GM10847 (cell line): Measurements from ENCODE around the gene ACTN3.

Source experiments
- POLR2A ChIP-seq: IDR thresholded peaks from 2 replicates; pipeline ENCODE4 v1.6.1; 2011; ENCODE audit not compliant: insufficient read length; ENCODE audit errors: extremely low read depth

The ACTN3 gene

GRCh38 chr11:66539170-66539869 is 7.4 kb upstream of the ACTN3 start:
- TF ChIP-seq POLR2A = no peak

DNA sequence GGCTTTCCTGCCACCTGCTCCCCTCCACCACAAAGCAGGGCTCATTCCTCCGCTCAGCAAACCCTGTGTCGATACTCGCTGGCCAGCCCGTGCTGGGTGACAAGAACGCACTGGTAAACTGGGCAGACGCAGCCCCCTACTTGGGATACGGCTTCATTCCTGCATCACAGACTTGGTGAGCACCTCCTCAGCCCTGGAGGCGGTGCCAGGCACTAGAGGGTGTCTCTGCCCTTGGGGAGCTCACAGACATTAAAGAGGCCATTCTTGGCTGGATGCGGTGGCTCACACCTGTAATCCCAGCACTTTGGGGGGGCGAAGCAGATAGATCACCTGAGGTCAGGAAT is 6.9 kb upstream of the ACTN3 start:
- no peak for TF ChIP-seq POLR2A

DNA sequence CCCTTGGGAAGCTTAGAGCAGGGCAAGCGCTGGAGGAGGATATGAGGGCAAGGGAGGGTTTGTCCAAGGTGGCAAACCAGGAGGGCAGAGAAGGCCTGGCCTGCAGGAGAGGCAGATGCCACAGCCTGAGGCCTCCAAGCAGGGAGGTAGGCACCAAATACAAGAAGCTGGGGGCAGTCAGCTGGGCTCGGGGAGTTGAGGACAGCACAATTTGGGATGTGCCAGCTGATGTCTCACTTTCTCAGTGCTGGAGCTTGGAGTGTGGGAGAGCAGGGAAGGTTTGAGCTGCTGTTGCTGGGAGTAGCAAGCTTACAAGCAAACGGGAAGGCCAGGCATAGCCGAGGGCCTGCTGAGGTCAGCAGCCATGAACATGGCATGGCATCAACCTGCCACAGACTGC is 4.8 kb upstream of the ACTN3 start:
- no peak for TF ChIP-seq POLR2A

GRCh38 chr11:66542362-66542761 is 4.3 kb upstream of the ACTN3 start:
- TF ChIP-seq POLR2A = no peak

- no peak for TF ChIP-seq POLR2A
Observed at GRCh38 chr11:66543263-66544107, 3.2 kb upstream of the ACTN3 start.

- peak; percentile 71 for TF ChIP-seq POLR2A
Observed at GRCh38 chr11:66545701-66546367, 869 bp upstream of the ACTN3 start, which contains the start of gene ZDHHC24. Gene ZDHHC24, minus strand, starts transcription at chr11:66546048. Its CDS starts 45 bp downstream, at chr11:66546003.

DNA sequence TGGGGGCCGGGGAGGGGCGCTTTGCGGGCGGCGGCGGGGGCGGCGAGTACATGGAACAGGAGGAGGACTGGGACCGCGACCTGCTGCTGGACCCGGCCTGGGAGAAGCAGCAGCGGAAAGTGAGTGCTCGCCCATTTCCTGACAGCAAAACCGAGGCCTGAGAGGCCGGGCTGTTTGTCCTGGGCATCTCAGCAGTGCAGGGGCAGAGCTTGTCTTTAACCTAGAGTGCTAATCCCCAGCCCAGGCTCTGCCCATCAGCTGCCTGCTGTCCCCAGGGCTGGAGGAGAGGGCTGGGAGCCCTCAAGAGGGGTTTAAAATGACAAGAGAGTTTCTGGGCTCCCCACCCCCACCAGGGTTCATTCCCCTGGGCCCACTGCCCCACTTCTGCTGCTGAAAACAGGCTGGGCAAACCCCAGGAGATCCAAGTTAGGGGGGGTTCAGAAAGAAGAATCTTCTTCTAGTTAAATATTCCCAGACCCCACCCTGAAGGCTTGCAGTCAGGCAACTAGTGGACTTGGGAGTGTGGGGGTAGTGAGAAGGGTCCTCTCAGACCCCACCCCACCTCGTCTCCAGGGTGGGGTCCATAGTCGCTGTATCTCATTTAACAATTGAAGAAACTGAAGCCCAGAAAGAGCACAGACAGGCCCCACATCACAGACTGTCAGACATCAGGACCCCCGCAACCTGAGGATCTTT is 411 bp downstream of the ACTN3 start:
- TF ChIP-seq POLR2A = no peak

- TF ChIP-seq POLR2A = no peak
Observed at GRCh38 chr11:66547662-66548009, 933 bp downstream of the ACTN3 start.

DNA sequence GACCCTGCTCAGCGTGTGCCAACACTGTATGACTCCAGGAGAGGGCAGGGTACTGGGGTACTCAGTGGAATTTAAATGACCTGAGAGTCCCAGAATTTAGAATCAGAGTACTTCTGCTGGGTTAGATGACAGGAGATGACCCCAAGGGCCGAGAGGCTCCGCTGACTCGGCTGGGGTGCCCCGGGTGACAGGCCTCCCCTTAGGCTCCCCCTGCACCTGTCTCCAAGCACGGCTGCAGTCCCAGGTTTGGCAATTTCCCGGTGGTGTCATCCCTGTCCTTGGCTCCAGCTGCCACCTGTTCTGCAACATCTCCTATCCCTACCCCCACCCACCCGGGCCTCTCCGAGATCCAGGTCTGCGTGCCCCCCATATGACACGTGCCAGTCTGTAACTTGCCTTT is 1.3 kb downstream of the ACTN3 start:
- TF ChIP-seq POLR2A = no peak

DNA sequence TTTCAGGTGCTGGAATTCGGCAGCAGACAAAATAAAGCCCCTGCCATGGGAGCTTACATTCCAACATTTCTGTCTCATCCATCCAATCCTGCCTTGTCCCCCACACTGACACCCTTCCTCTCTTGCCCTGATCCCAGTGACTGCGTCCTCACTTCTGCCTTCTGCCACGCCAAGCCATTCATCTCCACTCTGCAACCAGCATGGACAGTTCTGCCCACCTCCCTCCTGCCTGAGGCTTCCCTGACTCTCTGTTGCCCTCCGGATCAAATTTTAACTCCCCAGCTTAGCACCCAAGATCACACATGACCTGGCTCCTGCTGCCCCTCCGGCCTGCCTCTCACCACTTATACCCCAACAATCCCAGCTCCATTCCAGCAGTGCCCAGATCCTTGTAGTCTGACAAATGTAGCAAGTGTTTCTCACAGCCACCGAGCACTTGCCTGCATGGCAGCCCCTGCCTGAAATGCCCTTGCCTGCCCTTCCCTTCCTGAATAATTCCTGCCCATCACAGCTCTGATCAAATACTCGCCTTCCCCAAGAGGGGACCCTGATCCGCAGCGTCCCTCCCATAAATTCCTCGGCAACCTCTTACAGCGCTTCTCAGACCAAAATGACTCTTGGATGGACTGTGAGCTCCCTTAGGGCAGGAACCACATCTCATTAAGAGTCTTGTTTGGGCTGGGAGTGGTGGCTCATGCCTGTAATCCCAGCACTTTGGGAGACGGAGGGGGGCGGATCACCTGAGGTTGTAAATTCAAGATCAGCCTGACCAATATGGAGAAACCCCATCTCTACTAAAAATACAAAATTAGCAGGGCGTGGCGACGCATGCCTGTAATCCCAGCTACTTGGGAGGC is 2.3 kb downstream of the ACTN3 start:
- TF ChIP-seq POLR2A = no peak

DNA sequence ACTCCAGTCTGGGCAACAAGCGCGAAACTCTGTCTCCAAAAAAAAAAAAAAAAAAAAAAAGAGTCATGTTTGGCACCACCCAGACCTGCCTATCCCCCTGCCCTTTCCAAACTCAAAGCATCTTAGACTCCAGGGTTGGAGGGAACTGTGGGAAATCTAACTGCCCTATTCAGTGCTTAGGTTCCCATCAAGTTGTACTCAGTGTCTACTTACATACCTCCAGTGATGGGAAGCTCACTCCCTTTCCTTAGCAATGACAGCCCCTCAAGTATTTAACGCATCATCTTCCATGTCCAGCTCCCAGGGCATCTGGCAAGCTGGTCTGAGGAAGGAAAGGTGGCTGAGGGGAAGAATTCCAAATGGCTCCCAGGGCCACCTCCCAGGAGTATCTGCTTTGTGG is 3.0 kb downstream of the ACTN3 start:
- TF ChIP-seq POLR2A = no peak

DNA sequence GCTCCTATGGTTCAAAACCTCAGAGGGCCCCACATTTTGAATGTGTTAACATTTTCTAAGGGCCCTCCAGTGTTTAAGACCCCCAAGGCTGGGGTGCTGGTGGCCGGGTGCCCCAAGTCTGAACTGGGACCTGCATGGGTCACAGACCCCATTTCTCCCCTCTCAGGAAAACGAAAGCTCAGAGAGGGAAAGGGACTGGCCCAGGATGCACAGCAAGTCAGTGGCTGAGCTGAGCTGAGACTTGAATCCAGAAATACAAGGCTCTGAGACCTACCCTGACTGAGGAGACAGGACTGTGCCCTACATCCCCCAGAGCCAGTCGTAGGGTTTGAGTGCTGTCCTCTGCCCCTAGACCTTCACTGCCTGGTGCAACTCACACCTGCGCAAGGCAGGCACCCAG is 4.2 kb downstream of the ACTN3 start:
- no peak for TF ChIP-seq POLR2A

- no peak for TF ChIP-seq POLR2A
Observed at GRCh38 chr11:66554602-66555001, 7.9 kb downstream of the ACTN3 start.

DNA sequence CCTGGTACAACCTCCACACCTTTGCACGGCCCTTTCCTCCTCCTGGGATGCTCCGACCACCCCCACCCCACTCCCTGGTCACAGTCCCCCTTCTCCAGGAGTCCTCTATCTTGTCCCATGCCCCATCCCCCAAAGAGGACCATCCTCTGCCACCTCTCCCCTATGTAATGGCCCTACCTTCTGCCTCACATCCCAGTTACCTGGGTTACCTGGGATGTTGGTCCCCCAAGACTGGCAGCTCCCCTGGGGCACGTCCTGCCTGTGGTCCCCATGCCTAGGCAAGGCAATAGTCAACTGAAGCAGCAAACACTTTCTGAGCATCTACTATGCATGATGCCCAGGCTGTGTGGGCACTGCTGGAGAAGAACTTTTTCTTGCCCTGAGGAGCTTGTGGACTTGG is 8.7 kb downstream of the ACTN3 start:
- no peak for TF ChIP-seq POLR2A

GRCh38 chr11:66556086-66556485 is 9.4 kb downstream of the ACTN3 start:
- no peak for TF ChIP-seq POLR2A

DNA sequence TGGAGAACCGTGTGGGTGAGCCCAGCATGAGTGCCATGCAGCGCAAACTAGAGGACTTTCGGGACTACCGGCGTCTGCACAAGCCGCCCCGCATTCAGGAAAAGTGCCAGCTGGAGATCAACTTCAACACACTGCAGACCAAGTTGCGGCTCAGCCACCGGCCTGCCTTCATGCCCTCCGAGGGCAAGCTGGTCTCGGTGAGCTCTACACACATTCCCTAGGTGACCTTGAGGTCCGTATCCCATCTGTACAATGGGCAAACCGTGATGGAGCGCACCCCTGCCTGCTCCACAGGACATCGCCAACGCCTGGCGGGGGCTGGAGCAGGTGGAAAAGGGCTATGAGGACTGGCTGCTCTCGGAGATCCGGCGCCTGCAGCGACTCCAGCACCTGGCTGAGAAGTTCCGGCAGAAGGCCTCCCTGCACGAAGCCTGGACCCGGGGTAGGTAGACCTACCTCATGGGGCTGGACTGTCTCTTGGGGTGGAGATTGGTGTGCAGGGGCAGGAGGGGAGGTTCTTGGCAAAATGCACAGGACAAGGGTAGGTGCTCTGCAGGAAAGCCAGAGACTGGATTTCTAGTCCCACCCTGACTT is 11.1 kb downstream of the ACTN3 start:
- TF ChIP-seq POLR2A = no peak
